Measurements from ENCODE around the gene SRSF5.

GRCh38 chr14:69760810-69761209, 6.1 kb upstream of the SRSF5 start:
- no peak for TF ChIP-seq POLR2A (IDR thresholded peaks at IDR 0.05)
- TF ChIP-seq CTCF (IDR thresholded peaks at IDR 0.05) = no peak
